HG02938 (cell line): ENCODE results near the gene LRRC74A.
"Not testable (repeated sequence)": the region's sequence is repeated elsewhere in the genome, so short reads cannot be mapped to it uniquely, and the experiment has no call there.

ENCODE experiments used
- ATAC-seq: cut with Tn5 transposase; IDR thresholded peaks from one replicate; pipeline ENCODE4 v1.9.1; 2021; ENCODE audit warnings: mild to moderate bottlenecking, moderate library complexity; ENCODE audit not compliant: unreplicated experiment

The LRRC74A gene

DNA sequence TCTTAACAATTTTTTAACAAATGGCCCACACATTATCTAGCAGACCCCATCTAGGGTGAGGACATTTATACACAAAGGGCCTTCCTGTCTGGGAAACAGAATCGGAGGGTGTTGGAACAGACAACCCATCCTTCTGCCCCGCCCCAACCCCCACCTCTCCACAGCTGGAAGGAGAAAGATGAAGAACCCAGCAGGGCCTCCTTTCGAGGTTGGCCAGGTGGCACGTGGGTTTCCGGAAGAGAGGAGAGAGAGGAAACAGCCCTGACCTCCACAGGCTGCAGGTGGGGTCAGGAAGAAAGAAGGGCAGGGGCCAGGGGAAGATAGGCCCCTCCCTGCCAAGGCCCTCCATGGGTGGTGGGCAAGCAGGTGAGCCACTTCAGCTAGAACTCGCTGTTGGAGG is 57.2 kb downstream of the LRRC74A start:
- no peak for ATAC-seq

DNA sequence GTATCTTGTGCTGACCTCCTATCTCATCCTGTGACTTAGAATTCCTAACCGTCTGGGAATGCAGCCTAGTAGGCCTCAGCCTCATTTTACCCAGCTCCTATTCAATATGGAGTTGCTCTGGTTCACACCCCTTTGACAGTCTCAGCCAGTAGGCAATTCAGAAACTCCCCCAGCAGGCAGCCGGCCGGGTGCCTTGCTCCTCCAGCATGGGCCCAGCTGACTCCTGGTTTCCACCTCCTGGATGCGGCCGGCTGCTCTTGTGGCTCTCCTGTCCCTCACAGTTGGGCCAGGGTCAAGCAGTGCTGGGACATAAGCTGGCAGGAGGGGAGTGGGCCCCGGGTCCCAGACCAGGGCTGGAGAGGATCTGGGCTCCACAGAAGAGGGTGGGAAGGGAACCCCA is 58.2 kb downstream of the LRRC74A start:
- ATAC-seq = no peak

DNA sequence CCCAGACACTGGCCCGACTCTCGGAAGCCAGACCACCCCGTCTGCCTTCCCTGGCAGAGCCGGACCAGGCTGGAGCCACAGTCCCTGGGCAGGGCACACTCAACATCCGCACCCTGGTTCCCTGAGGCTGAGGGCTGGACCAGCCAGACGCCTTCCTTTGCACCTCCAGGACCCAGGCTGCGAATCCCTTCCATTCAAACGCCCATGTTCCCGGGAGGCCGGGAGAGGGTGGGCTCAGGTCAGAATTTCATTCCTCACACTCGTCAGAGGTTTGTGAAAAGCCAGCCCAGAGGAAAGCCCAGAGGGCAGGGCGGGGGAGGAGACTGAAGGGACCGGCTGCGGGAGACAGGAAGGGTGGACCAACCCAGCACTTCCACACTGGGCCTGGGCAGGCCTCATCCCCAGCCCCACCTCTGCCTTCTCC is 58.7 kb downstream of the LRRC74A start:
- no peak for ATAC-seq

DNA sequence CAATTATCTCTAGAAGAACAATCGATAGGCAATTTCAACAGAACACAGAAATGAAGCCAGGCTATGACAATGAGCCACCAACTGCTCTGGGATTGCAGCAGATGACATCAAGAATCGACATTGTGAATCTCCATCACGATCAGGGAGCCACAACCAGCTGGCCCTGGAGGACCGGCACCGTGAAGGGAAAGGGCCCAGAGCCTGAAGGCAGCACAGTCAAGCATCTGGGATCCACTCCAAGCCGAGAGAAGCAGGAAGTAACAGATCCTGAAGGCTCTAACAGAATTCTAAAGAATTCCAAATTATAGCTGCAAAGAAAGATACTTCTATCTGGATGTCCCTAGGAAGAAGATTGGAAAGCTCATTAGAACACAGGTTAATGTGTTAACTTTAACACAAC is 61.0 kb downstream of the LRRC74A start:
- ATAC-seq = no peak

DNA sequence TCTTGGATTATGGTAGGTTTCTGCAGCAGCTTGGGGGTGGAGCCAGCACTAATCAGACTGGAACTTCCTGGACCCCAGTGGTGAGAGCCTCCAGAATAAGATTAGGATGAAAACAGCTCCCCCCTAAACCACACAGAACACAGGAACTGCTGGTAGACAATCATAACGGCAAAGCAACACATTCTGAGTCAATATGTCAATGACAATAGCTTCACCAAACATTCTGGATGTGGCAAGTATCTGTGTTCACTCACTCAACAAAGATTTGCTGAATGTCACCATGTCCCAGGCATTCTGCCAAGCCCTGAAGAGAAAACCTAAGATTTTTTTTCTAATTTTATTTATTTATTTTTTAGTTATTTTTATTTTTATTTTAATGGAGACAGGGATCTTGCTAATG is 65.2 kb downstream of the LRRC74A start:
- no peak for ATAC-seq

DNA sequence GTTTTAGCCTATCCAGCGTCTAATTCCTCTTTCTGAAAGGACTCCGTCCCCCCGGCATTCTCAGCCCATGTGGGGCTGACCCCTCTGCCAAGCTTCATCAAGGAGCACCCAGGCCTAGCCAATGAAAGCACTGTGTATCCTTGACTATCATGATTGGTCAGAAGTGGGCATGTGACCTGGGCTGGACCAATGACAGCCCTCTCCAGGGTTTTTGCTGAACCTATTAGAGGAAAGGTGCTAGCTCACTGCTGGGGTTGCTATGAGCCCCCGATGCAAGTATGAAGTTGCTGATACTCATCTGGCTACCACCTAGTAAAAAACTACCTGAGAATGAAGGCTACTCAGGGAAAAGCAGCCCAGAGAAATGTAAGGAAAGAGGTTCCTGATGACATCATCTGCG is 68.1 kb downstream of the LRRC74A start:
- no peak for ATAC-seq

DNA sequence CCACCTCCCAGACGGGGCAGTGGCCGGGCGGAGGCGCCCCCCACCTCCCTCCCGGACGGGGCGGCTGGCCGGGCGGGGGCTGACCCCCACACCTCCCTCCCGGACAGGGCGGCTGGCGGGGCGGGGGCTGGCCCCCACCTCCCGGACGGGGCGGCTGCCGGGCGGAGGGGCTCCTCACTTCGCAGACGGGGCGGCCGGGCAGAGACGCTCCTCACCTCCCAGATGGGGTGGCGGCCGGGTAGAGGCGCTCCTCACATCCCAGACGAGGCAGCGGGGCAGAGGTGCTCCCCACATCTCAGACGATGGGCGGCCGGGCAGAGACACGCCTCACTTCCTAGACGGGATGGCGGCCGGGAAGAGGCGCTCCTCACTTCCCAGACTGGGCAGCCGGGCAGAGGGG is 71.8 kb downstream of the LRRC74A start:
- not testable (repeated sequence) for ATAC-seq

DNA sequence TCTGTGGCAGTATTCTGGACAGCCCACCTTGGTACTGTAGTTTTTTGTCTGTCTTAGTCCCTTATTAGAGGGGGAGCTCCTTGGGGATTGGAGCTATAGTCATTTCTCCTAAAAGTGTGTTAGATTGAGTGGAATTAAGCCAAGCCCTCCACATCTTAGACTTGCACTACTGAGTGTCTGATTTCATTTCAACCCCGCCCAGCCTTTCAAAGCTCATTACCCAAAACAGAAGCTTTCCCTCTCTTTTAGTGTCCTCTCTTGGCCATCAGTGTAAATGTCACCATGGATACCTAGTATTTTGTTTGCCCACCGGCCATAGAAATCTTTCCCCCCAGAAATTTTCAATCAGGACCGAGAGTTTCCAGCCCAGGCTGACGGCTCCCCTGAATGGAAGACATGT is 74.5 kb downstream of the LRRC74A start:
- ATAC-seq = no peak

DNA sequence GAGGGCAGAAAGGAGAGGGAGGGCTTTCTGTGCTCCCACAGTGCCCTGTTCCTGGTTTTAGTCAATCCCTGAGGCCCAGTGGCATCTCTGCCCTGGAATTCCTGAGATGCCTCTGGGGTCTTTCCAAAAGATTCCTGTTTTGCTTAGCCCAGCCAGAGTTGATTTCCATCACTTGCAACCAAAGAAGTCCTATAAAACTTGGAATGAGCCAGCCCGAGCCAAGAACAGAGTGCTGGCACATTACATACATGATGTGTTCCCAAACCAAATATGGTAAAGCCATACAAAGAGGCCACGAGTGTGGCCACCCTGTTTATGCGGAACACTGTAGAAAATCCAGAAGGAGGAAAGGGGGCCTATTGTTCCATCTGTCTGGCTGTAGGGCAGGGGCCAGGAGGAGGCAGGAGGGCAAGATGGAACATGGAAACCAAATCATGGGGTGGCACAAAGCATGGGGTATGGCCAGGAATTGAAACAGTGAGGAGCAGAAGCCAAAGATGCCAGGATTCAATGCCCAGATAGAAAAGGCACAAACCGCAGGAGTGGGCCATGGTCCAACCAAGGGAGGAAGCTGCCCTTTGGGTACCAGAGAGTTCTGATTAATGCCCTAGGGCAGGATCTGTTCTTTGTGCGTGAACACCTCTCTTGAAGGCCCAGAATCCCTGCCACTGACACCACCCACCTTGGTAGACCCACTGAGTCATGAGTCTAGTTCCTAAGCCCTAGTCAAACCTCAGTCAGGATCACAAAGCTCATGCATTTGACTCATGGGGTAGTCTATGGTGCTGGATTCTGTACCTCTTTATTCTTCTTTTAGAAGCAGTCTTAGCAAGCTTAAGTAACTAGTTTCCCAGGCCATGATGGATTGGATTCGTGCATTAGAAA is 75.2 kb downstream of the LRRC74A start:
- no peak for ATAC-seq

DNA sequence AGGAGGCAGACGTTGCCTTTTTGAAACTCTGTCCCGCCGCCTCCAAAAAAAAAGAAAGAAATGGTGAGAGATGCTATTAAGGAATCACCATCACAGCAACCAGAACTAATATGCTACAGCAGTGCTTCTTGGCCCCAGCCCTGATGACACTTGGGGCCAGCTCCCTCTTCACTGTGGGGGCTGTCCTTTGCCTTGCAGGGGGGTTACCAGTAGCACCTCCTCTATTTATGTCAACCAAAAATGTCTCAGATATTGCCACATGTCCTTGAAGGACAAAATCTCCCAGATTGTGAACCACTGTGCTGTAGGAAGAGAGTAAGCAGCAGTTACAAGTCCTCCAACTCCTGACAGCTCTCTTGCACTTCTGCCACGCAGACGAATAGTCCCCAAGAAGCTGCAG is 76.4 kb downstream of the LRRC74A start:
- ATAC-seq = no peak

DNA sequence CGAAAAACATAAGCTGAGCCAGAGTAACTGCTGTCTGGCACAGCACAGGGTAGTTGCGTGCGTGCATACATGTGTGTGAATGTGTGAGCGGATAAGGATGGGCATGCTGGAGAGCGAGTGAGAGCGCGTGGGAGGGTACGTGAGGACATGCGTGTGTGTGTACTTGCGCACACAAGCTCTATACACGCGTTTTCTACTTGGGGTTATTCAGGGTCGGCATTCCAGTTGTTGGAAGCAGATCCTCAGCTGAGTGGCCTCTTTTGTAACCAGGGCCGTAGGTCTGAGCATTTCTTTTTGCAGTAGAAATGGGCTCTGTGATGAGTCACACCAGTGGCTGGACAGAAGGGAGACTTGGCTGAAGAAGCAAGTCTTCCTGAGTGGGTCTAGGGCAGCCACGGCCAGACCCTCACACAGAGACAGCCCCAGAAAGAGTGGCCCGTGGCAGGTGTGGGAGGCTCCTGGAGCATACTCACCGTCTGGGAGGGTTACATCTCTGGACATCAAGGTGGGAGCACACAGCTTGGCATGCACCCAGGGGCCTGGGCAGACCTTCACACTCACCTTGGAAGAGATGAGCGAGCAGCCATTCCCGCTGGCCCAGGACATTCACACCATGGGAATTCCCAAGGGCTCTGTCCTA is 78.0 kb downstream of the LRRC74A start:
- ATAC-seq = no peak

DNA sequence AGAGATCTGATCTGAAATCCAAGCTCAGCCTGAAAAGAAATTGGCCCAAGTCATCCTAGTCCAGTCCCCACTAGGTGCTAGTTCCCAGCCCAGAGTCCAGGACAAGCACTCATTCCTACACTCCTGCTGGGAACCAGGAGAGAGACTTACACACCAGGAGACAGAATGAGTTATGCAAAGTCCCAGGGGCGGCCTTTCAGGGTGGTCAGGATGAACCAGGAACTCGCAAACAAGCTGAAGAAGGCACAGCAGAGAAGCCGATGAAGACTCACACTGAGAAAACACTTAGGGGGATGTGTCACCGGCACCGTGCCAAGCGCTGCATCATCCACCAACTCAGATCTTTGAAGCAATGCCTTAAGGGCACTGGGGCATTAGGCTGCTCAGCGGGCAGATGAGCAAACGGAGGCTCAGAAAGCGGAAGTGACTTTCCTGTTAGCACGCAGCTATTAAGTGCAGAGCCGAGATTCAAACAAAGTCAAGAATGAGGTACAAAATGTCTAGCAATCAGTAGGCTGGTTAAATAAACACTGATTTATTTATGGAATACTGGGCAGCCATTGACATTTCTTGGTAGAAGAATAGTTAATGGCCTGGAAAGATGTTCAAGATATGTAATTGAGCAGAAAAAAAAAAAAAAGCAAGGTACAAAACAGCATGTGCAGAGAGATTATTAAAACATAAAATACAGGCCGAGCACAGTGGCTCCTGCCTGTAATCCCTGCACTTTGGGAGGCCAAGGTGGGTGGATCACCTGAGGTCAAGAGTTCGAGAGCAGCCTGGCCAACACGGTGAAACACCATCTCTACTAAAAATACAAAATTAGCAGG is 78.7 kb downstream of the LRRC74A start:
- no peak for ATAC-seq

DNA sequence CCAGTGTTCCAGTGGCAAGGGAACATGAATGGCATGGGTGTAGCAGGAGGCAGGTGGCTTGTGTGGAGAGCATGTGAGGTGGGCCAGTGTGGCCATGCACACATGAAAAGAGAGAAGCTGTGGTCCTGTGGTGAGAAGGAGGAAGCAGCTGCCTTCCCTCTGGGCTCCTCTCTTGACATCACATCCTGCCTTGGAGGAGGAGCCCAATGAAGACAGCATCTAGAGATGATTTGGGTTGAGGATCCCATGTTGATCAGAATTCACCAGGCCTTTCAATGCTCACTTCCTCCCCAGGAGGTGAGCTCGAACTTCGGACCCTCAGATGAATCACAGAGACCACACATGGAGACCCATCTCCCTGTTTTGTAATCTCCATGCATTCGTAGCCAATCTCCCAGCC is 82.6 kb downstream of the LRRC74A start:
- no peak for ATAC-seq

DNA sequence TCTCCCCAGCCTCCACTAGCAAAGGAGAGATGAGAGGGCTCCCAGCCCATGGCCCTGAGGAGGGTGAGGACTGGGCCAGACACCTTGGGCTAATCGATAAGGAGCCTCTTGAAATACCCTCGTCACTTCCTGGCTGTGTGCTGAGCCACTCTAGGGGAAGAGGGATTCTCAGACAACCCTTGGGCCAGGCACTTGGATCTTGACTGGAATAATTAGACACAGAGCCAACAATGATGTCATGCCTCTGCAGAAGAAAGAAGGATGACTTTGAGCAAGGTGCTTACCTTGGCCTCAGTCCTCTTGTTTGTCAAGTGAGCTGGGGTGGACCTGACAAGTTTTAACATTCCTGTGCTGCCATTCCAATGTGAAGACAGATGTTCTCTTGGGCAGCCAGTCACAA is 83.1 kb downstream of the LRRC74A start:
- ATAC-seq = no peak

DNA sequence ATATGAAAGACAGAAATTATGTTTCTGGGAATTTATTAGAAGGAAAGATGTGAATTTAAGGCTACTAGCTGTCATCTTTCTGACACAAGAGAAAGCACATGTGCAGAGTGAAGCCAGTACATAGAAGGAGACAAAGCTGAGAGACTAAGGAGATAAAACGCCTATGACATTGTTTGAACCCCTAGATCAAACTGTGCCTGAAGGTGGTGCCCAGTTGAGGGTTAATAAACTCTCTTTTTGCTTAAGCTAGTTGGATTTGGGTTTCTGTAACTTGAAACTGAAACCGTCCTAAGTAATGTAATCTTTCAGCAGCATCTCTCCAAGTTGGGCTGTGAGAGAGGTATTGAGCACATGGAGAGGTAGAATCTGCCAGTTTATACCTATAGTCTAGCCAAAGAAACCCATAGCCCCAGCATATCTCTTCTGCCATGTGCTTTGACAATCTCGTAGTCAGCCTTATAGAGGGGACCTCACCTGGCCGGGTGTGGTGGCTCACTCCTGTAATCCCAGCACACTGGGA is 84.2 kb downstream of the LRRC74A start:
- ATAC-seq = no peak

DNA sequence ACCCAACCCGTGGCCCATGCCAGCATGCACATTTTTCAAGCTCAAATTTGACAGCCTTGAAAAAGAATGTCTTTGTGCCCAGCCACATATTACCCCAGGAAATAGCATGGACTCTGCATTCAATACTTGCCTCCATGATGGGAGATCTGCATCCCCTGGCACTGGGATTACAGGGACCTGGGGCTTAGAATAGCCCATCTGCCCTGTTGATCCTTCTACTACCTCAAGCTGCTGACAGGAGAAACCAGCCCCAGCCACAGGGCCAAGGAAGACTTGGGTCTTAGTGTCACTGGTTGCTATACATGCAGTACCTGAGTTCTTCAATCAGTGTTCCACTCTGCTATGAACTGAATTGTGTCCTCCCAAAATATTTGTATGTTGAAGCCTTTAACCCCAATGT is 85.3 kb downstream of the LRRC74A start:
- no peak for ATAC-seq

DNA sequence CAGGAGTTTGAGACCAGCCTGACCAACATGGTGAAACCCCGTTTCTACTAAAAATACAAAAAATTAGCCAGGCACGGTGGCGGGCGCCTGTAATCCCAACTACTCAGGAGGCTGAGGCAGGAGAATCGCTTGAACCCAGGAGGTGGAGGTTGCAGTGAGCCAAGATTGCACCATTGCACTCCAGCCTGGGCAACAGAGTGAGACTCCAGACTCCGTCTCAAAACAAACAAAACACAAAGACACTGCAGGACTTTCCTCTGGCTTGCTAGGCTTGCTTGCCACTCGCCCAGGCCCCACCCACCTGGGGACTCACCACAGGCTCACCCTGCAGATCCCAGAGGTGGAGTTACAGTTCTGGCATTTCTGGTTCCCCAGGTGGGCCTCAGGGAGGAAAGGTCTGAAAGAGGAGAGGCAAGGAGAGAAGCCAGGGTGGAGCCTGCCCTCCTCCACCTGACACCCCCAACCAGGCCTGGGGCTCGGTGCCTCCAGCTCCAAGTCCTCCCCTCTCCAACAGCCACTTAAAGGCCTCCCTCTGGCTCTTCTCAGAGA is 88.4 kb downstream of the LRRC74A start:
- not testable (repeated sequence) for ATAC-seq

DNA sequence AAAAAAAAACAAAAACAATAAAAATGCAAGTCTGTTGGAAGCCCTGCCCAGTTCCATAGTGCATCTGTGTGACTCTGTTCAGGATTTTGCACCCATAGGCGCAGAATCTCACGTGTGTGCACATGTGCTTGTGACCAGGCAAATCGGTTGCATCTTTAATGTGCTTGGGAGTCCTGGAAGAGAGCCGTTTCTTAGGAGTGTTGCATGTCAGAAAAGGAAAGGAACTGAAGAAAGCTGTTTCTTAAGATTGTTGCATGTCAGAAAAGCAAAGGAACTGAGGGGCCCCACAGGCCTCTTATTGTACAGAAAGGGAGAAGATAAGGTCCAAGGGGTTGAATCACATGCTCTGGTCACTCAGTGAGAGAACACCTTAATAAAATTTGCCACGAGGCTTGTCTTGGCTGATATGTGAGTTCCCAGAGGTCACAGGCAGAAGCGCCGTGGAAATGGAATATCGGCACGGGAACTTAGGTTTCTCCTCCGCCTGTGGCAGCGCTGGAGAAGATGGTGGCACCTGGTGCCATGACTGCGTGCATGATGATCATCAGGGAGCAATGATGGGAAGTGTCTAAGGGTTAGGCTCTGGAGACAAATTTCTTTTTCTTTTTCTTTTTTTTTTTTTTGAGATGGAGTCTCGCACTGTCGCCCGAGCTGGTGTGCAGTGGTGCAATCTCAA is 90.0 kb downstream of the LRRC74A start:
- ATAC-seq = no peak

DNA sequence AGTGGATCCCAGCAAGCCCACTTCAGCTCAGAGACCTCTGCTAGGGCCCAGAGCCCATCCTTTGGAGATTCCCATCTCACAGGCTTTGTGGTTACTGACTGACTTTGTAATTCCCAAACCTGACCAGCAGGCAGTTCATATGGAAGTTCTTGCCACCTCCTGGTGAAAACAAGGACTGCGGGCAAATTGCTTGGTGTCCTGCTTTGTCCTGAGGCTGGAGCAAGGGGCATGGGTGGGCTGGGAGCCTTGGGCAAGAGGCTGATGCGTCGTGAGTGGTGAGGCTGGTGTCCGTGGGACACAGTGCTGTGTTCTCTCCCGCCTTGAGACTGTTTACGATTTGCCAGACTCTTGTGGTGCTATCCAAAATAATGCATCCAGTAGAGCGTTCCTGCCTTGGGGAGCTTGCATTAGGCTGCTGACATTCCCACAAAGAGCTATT is 91.0 kb downstream of the LRRC74A start:
- ATAC-seq = no peak

DNA sequence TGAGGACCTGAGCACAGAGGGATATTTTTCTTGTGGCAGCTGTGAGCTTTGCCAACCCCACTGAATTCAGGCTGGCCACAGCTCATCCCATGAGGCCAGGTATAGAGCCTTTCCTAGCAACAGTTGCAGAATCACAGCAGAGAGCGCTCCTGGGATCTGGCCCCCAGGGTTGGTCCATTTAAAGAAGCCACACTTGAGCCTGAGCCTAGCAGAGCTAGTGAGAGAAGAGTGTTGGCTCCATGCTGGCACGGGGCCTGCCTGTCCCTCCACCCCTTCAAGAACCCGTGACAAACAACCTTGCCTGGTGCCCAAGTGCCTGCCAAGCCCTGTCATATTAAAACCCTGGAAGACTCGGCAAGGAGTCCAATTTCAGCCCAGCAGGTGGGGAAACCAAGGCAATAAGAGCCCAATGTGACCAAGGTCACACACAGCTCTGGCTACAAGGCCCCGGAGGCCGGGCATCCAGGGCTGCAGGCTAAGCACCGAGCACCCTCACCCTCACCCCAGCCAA is 91.6 kb downstream of the LRRC74A start:
- ATAC-seq = no peak
